PC-3 (cell line): ENCODE measurements around the gene MTHFR.

Experiments used
- CTCF ChIP-seq: fragments of 300-600 bp; sonication (generic); conservative IDR thresholded peaks from 2 replicates; pipeline ENCODE4 v1.5.1; 2017; ENCODE audit warnings: antibody characterized with exemption, low read depth, mild to moderate bottlenecking, low read length
- EZH2phosphoT487 ChIP-seq: fragments of 300-600 bp; sonication (generic); IDR thresholded peaks from 2 replicates; pipeline ENCODE4 v1.6.1; 2018; ENCODE audit warnings: mild to moderate bottlenecking, antibody characterized with exemption, low read length, borderline replicate concordance

- TF ChIP-seq CTCF (no peak), EZH2phosphoT487 (no peak)
Observed at GRCh38 chr1:11741482-11741881, 64.3 kb downstream of the MTHFR start.
